CD8-positive, alpha-beta memory T cell (primary cell): ENCODE results near the gene ZPBP2. TPM values are rescaled to one million over a fixed set of nuclear protein-coding genes. Genes with fewer than 3 reads are reported as not detected.
"Not testable (repeated sequence)": the region's sequence is repeated elsewhere in the genome, so short reads cannot be mapped to it uniquely, and the experiment has no call there.

Experiments used
- CTCF ChIA-PET: fragments of 350-600 bp; sonication (Branson Sonifier 250); formaldehyde crosslinking; loops from one replicate; lab custom pipeline; 2021; ENCODE audit warnings: antibody characterized with exemption; lab: Charles Lee
- POLR2A ChIA-PET: fragments of 350-600 bp; sonication (Branson Sonifier 250); formaldehyde crosslinking; loops from one replicate; lab custom pipeline; 2021; ENCODE audit warnings: antibody characterized with exemption; lab: Charles Lee
- DNase-seq, 5 donors: peaks; one replicate each; pipeline versions ENCODE4 v3.0.0 to v3.0.0-alpha.2; 2020 to 2022; ENCODE audit warnings: mixed read lengths in 1 of 5
- H3K27ac ChIP-seq: one replicate; pipeline ENCODE4 v1.7.0; 2013; ENCODE audit warnings: low read depth, mild to moderate bottlenecking, low read length, moderate library complexity
- H3K27me3 ChIP-seq: 2 replicates; pipeline ENCODE4 v1.7.0; 2013; ENCODE audit warnings: low read length, mild to moderate bottlenecking; ENCODE audit not compliant: insufficient read depth, poor library complexity, severe bottlenecking
- H3K36me3 ChIP-seq: 2 replicates; pipeline ENCODE4 v1.7.0; 2013; ENCODE audit warnings: mild to moderate bottlenecking, low read length, moderate library complexity; ENCODE audit not compliant: insufficient read depth
- H3K4me1 ChIP-seq: 2 replicates; pipeline ENCODE4 v1.7.0; 2013; ENCODE audit warnings: mild to moderate bottlenecking, low read length, moderate library complexity; ENCODE audit not compliant: insufficient read depth
- H3K4me3 ChIP-seq: 2 replicates; pipeline ENCODE4 v1.7.0; 2013; ENCODE audit warnings: mild to moderate bottlenecking, low read length
- H3K9me3 ChIP-seq: 2 replicates; pipeline ENCODE4 v1.7.0; 2013; ENCODE audit warnings: mild to moderate bottlenecking, low read length
- H3K27ac Mint-ChIP-seq, 8 donors: one replicate each; pipeline ENCODE4 v1.8.0; 2020 to 2021; ENCODE audit warnings: mixed read lengths in 8 of 8, mild to moderate bottlenecking in 6 of 8, inconsistent platforms in 3 of 8, moderate library complexity in 3 of 8
- H3K27me3 Mint-ChIP-seq, 2 donors: one replicate each; pipeline ENCODE4 v1.8.0; 2020 to 2021; ENCODE audit warnings: mixed read lengths in 2 of 2, mild to moderate bottlenecking in 1 of 2, moderate library complexity in 1 of 2
- H3K36me3 Mint-ChIP-seq, 3 donors: one replicate each; pipeline ENCODE4 v1.8.0; 2020 to 2021; ENCODE audit warnings: mixed read lengths in 3 of 3, inconsistent platforms in 1 of 3, mild to moderate bottlenecking in 1 of 3
- H3K4me1 Mint-ChIP-seq, 3 donors: one replicate each; pipeline ENCODE4 v1.8.0; 2020 to 2021; ENCODE audit warnings: mixed read lengths in 3 of 3, inconsistent platforms in 1 of 3, mild to moderate bottlenecking in 1 of 3
- H3K4me3 Mint-ChIP-seq, 7 donors: one replicate each; pipeline ENCODE4 v1.8.0; 2020 to 2021; ENCODE audit warnings: mixed read lengths in 7 of 7, mild to moderate bottlenecking in 6 of 7, moderate library complexity in 4 of 7, inconsistent platforms in 2 of 7
- H3K9me3 Mint-ChIP-seq, 5 donors: one replicate each; pipeline ENCODE4 v1.8.0; 2020 to 2022; ENCODE audit warnings: mixed read lengths in 5 of 5, mild to moderate bottlenecking in 3 of 5, moderate library complexity in 2 of 5, inconsistent platforms in 1 of 5
- polyA plus RNA-seq: library from polyadenylated mRNA; unstranded; fragments of 300-500 nt; fragmentation: Illumina TruSeq; gene quantifications from one replicate; pipeline ENCODE4 v1.2.3, GENCODE V29; 2021
- total RNA-seq, 2 experiments: library from RNA; stranded (reverse); gene quantifications; one replicate each; pipeline ENCODE4 v1.2.3, GENCODE V29; 2021

ZPBP2 gene
- total and polyA plus RNA-seq, 3 experiments from 2014 or later, result 0.09 to 0.74 (median 0.58) TPM

GRCh38 chr17:39841134-39841683 lies 26.8 kb upstream of the ZPBP2 start:
- H3K4me1 Mint-ChIP-seq, result peaks cover 56 to 79% (median 71%) of the 10 kb centered on the region in 3 donors
- Histone ChIP-seq H3K27me3 (no peaks in the 10 kb centered on the region), H3K4me3 (no peak overlapping the region), H3K27ac (no peak overlapping the region), H3K9me3 (no peaks in the 10 kb centered on the region), H3K4me1 (peaks cover 24% of the 10 kb centered on the region), H3K36me3 (no peaks in the 10 kb centered on the region)
- ChIA-PET POLR2A (interaction anchor here (0.6 kb wide), 2 partner anchors 48 to 419 kb away, joined by 3 to 5 read pairs; no protein-coding TSS in a partner anchor), CTCF (no interaction called here)
- peaks cover 8 to 16% (median 9%) of the 10 kb centered on the region in 5 donors for H3K9me3 Mint-ChIP-seq
- no peak for DNase-seq
- H3K27me3 Mint-ChIP-seq, result no peaks in the 10 kb centered on the region
- H3K36me3 Mint-ChIP-seq, result peaks cover 28 to 61% (median 30%) of the 10 kb centered on the region in 3 donors
- H3K27ac Mint-ChIP-seq, result peak overlapping the region in 5 of 8 donors; percentile 21 to 84 (median 60)
- H3K4me3 Mint-ChIP-seq, result peak overlapping the region in 2 of 7 donors; percentile 12 to 47

GRCh38 chr17:39845052-39845846 lies 22.8 kb upstream of the ZPBP2 start:
- H3K9me3 Mint-ChIP-seq, result peaks cover 0 to 1% (median 0%) of the 10 kb centered on the region in 5 donors
- Histone ChIP-seq H3K27me3 (no peaks in the 10 kb centered on the region), H3K36me3 (no peaks in the 10 kb centered on the region), H3K4me3 (no peak overlapping the region), H3K4me1 (peaks cover 55% of the 10 kb centered on the region), H3K9me3 (no peaks in the 10 kb centered on the region), H3K27ac (no peak overlapping the region)
- peak overlapping the region in 7 of 8 donors; percentile 15 to 85 (median 71) for H3K27ac Mint-ChIP-seq
- CTCF ChIA-PET, result interaction anchor here (1.2 kb wide), 1 partner anchor 65 kb away, joined by 3 read pairs; no protein-coding TSS in a partner anchor
- peaks cover 72 to 91% (median 86%) of the 10 kb centered on the region in 3 donors for H3K4me1 Mint-ChIP-seq
- DNase-seq, result no peak
- H3K27me3 Mint-ChIP-seq, result no peaks in the 10 kb centered on the region
- peaks cover under 1 to 48% (median 13%) of the 10 kb centered on the region in 3 donors for H3K36me3 Mint-ChIP-seq
- POLR2A ChIA-PET, result no interaction called here
- peak overlapping the region in 2 of 7 donors; percentile 28 to 58 for H3K4me3 Mint-ChIP-seq

- ChIA-PET CTCF (interaction anchor here (1.1 to 1.2 kb wide), 3 partner anchors 53 to 189 kb away, joined by 3 read pairs; no protein-coding TSS in a partner anchor), POLR2A (interaction anchor here (0.7 to 0.9 kb wide), 3 partner anchors 69 to 138 kb away, joined by 5 to 15 read pairs (median 8); no protein-coding TSS in a partner anchor)
- Mint-ChIP-seq H3K4me3 (peak overlapping the region in 3 of 7 donors; percentile 3 to 49 (median 10)), H3K27ac (peak overlapping the region in 7 of 8 donors; percentile 45 to 85 (median 72)), H3K4me1 (peaks cover 69 to 86% (median 81%) of the 10 kb centered on the region in 3 donors), H3K36me3 (peaks cover 0 to 41% (median 10%) of the 10 kb centered on the region in 3 donors), H3K9me3 (peaks cover 0 to 1% (median 0%) of the 10 kb centered on the region in 5 donors), H3K27me3 (no peaks in the 10 kb centered on the region)
- H3K4me1 ChIP-seq, result peaks cover 57% of the 10 kb centered on the region
- no peak for DNase-seq
- H3K27ac ChIP-seq, result no peak overlapping the region
- H3K36me3 ChIP-seq, result no peaks in the 10 kb centered on the region
- H3K4me3 ChIP-seq, result no peak overlapping the region
- no peaks in the 10 kb centered on the region for H3K9me3 ChIP-seq
- no peaks in the 10 kb centered on the region for H3K27me3 ChIP-seq
Measured at GRCh38 chr17:39846205-39846604, 21.8 kb upstream of the ZPBP2 start.

- Mint-ChIP-seq H3K9me3 (no peaks in the 10 kb centered on the region), H3K4me1 (peaks cover 68 to 83% (median 80%) of the 10 kb centered on the region in 3 donors), H3K36me3 (peaks cover 0 to 31% (median 5%) of the 10 kb centered on the region in 3 donors), H3K27me3 (no peaks in the 10 kb centered on the region), H3K4me3 (peak overlapping the region in 6 of 7 donors; percentile 3 to 78 (median 17)), H3K27ac (peak overlapping the region; percentile 46 to 88 (median 76))
- Histone ChIP-seq H3K4me3 (no peak overlapping the region), H3K27ac (no peak overlapping the region), H3K36me3 (no peaks in the 10 kb centered on the region), H3K4me1 (peaks cover 69% of the 10 kb centered on the region), H3K27me3 (no peaks in the 10 kb centered on the region), H3K9me3 (no peaks in the 10 kb centered on the region)
- CTCF ChIA-PET, result interaction anchor here (1.1 to 2.0 kb wide), 2 partner anchors 16 to 195 kb away, joined by 3 to 5 read pairs; partner anchors contain the start of gene IKZF3
- POLR2A ChIA-PET, result interaction anchor here (0.6 to 1.1 kb wide), 3 partner anchors 29 to 73 kb away, joined by 3 to 4 read pairs (median 3); no protein-coding TSS in a partner anchor
- DNase-seq, result peak in 2 of 5 donors; percentile 47 to 51
Measured at GRCh38 chr17:39848600-39848999, 19.4 kb upstream of the ZPBP2 start.

- H3K27ac Mint-ChIP-seq, H3K9me3 ChIP-seq, DNase-seq, H3K4me3 Mint-ChIP-seq, CTCF ChIA-PET, H3K27ac ChIP-seq, POLR2A ChIA-PET, H3K27me3 Mint-ChIP-seq, H3K4me3 ChIP-seq, H3K27me3 ChIP-seq, H3K9me3 Mint-ChIP-seq, H3K36me3 ChIP-seq: not testable (repeated sequence)
- peaks cover 63 to 81% (median 77%) of the 10 kb centered on the region in 3 donors for H3K4me1 Mint-ChIP-seq
- H3K4me1 ChIP-seq, result peaks cover 64% of the 10 kb centered on the region
- peaks cover 0 to 38% (median 9%) of the 10 kb centered on the region in 3 donors for H3K36me3 Mint-ChIP-seq
Measured at GRCh38 chr17:39850186-39850585, 17.8 kb upstream of the ZPBP2 start.

- Histone ChIP-seq H3K9me3 (no peaks in the 10 kb centered on the region), H3K4me3 (no peak overlapping the region), H3K4me1 (peaks cover 59% of the 10 kb centered on the region), H3K36me3 (no peaks in the 10 kb centered on the region), H3K27me3 (no peaks in the 10 kb centered on the region), H3K27ac (no peak overlapping the region)
- Mint-ChIP-seq H3K36me3 (peaks cover 0 to 28% (median 7%) of the 10 kb centered on the region in 3 donors), H3K9me3 (no peaks in the 10 kb centered on the region), H3K4me1 (peaks cover 59 to 74% (median 71%) of the 10 kb centered on the region in 3 donors), H3K27ac (peak overlapping the region; percentile 37 to 93 (median 78)), H3K4me3 (peak overlapping the region in 6 of 7 donors; percentile 9 to 77 (median 34)), H3K27me3 (no peaks in the 10 kb centered on the region)
- POLR2A ChIA-PET, result interaction anchor here (1.1 kb wide), 1 partner anchor 39 kb away, joined by 5 read pairs; no protein-coding TSS in a partner anchor
- CTCF ChIA-PET, result interaction anchor here (2.0 kb wide), 1 partner anchor 33 kb away, joined by 5 read pairs; no protein-coding TSS in a partner anchor
- DNase-seq, result no peak
Measured at GRCh38 chr17:39852239-39852638, 15.8 kb upstream of the ZPBP2 start.

GRCh38 chr17:39854909-39855308 lies 13.1 kb upstream of the ZPBP2 start:
- Mint-ChIP-seq H3K27me3 (no peaks in the 10 kb centered on the region), H3K27ac (peak overlapping the region; percentile 4 to 92 (median 36)), H3K9me3 (no peaks in the 10 kb centered on the region), H3K4me1 (peaks cover 57 to 72% (median 69%) of the 10 kb centered on the region in 3 donors), H3K4me3 (peak overlapping the region in 2 of 7 donors; percentile 1 to 14), H3K36me3 (peaks cover 3 to 27% (median 7%) of the 10 kb centered on the region in 3 donors)
- no peak overlapping the region for H3K27ac ChIP-seq
- no peaks in the 10 kb centered on the region for H3K36me3 ChIP-seq
- H3K4me1 ChIP-seq, result peaks cover 52% of the 10 kb centered on the region
- H3K9me3 ChIP-seq, result no peaks in the 10 kb centered on the region
- H3K27me3 ChIP-seq, result no peaks in the 10 kb centered on the region
- no peak overlapping the region for H3K4me3 ChIP-seq
- ChIA-PET POLR2A (no interaction called here), CTCF (interaction anchor here (1.3 kb wide), 1 partner anchor 73 kb away, joined by 3 read pairs; no protein-coding TSS in a partner anchor)
- DNase-seq, result no peak
